ENCODE data around the gene ACTC1. TPM values are rescaled to one million over a fixed set of nuclear protein-coding genes. Genes with fewer than 3 reads are reported as not detected.

ACTC1 gene
- total and polyA plus RNA-seq, 2 of the 13 experiments (the other 11 are each of a cell fraction or from before 2014, with no cell fraction given) = not detected

- 0 out of 2 replicates have a peak, but pooled peaks have one; percentile 65 for TF ChIP-seq ZBTB43 (CRISPR knock-in tag; conservative IDR thresholded peaks at IDR 0.05)
- no peak for TF ChIP-seq SPEN (CRISPR knock-in tag; IDR thresholded peaks at IDR 0.05; ENCODE audit: low read depth)
- no peak for TF ChIP-seq MTA1 (CRISPR knock-in tag; IDR thresholded peaks at IDR 0.05; ENCODE audit: borderline replicate concordance)
- no peak for TF ChIP-seq ZNF121 (CRISPR knock-in tag; IDR thresholded peaks at IDR 0.05)
- TF ChIP-seq HINFP (CRISPR knock-in tag; IDR thresholded peaks at IDR 0.05; ENCODE audit: low read depth) = no peak
- no peak for TF ChIP-seq SETDB1 (CRISPR knock-in tag; IDR thresholded peaks at IDR 0.05; ENCODE audit: borderline replicate concordance)
- TF ChIP-seq HDAC2 (CRISPR knock-in tag; IDR thresholded peaks at IDR 0.05) = peak; percentile 43; the same call in 1 of the 2 replicates
- no peak for TF ChIP-seq CREB3 (CRISPR knock-in tag; IDR thresholded peaks at IDR 0.05)
- TF ChIP-seq ELF1 (CRISPR knock-in tag; IDR thresholded peaks at IDR 0.05) = no peak
- no peak for TF ChIP-seq ZNF670 (CRISPR knock-in tag; IDR thresholded peaks at IDR 0.05; ENCODE audit: borderline replicate concordance)
- peak; percentile 54 for TF ChIP-seq SAP130 (CRISPR knock-in tag; IDR thresholded peaks at IDR 0.05; ENCODE audit: low read depth)
- no peak for TF ChIP-seq PCBP1 (IDR thresholded peaks at IDR 0.05; ENCODE audit: borderline replicate concordance, low read depth, low read length)
- TF ChIP-seq ZNF383 (CRISPR knock-in tag; IDR thresholded peaks at IDR 0.05; ENCODE audit: borderline replicate concordance) = no peak
- TF ChIP-seq AGO1 (IDR thresholded peaks at IDR 0.05; ENCODE audit: low read depth, low read length, poor library complexity, severe bottlenecking) = no peak
- no peak for TF ChIP-seq ZNF10 (CRISPR knock-in tag; IDR thresholded peaks at IDR 0.05; ENCODE audit: borderline replicate concordance, low read depth)
- TF ChIP-seq ZNF253 (CRISPR knock-in tag; IDR thresholded peaks at IDR 0.05; ENCODE audit: borderline replicate concordance) = no peak
- TF ChIP-seq ZBTB42 (CRISPR knock-in tag; IDR thresholded peaks at IDR 0.05) = no peak
- no peak for TF ChIP-seq ZFP91 (CRISPR knock-in tag; IDR thresholded peaks at IDR 0.05; ENCODE audit: borderline replicate concordance)
- TF ChIP-seq SIX1 (CRISPR knock-in tag; IDR thresholded peaks at IDR 0.05; ENCODE audit: borderline replicate concordance) = no peak
- no peak for TF ChIP-seq KDM6A (CRISPR knock-in tag; IDR thresholded peaks at IDR 0.05; ENCODE audit: low read depth)
Observed at GRCh38 chr15:34753236-34753894, 42.0 kb downstream of the ACTC1 start (continued).

Data from HepG2 (cell line).